Measurements from ENCODE around the gene ADARB1. TPM values are rescaled to one million over a fixed set of nuclear protein-coding genes. Genes with fewer than 3 reads are reported as not detected.

The ADARB1 gene
- total and polyA plus RNA-seq, 2 of the 8 experiments (the other 6 are each of a cell fraction or from before 2014, with no cell fraction given): 4.7 to 14.9 TPM

DNA sequence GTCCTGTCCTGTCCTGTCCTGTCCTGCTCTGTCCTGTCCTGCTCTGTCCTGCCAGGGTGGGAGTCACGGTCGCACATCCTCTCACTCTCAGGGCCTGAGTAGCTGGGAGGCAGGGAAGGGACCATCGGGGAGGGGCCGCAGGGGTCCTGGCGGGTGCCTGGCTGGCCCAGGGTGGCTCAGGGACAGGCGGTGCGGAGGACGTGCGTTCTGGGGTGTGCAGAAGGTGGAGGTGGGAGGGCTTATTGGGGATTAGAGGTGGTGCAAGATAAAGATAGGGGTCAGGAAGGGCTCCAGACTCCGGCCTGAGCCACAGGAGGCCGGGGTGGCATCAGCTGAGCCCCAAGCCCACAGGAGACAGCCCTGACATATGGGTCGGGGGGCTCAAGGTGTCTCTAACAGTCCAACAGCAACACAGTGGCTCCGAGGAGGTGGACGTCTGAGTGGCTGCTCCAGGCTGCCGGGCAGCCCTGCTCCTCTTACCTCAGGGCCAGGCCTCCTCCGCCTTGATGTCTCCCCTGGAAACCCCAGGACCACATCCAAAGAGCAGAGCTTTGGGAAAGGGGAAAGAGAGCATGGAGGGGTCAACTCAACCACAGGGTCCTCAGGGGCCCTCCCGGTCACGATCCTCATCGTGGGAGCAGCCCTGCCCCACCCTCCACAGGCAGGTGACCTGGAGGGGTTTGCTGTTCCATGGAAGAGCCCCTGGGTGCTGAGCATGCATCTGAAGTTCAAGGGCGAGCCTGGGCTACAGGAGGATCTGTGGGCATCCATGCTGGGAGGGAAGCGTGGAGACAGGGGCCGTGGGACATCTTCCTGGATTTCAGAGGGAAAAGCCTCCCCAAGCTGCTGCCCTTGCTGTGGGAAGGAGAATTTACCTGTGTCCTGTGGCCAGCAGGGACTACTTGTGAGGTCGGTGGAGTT, 39.6 kb upstream of the ADARB1 start (continued):
- TF ChIP-seq RXRA (IDR thresholded peaks at IDR 0.05; ENCODE audit: insufficient read depth, low read depth, low read length) (no peak), RNF2 (IDR thresholded peaks at IDR 0.05; ENCODE audit: borderline replicate concordance, low read depth, low read length, missing control alignments, poor library complexity, severe bottlenecking) (no peak), EZH2 (IDR thresholded peaks at IDR 0.05; ENCODE audit: low read depth, low read length, severe bottlenecking) (no peak), KDM4A (IDR thresholded peaks at IDR 0.05; ENCODE audit: low read depth, low read length, severe bottlenecking) (no peak), TBP (IDR thresholded peaks at IDR 0.05; ENCODE audit: low read depth, low read length) (no peak), SP2 (IDR thresholded peaks at IDR 0.05; ENCODE audit: low read length) (no peak), TCF12 (IDR thresholded peaks at IDR 0.05; ENCODE audit: low read depth, low read length) (no peak), RFX5 (IDR thresholded peaks at IDR 0.05; ENCODE audit: borderline replicate concordance, low read depth, low read length) (no peak), CBX5 (IDR thresholded peaks at IDR 0.05; ENCODE audit: low read depth, low read length) (no peak), GTF2F1 (IDR thresholded peaks at IDR 0.05; ENCODE audit: borderline replicate concordance, low read depth, low read length) (no peak)

Data from H1 (cell line).